Testis (tissue), 3 donors: ENCODE measurements around the gene PPM1K. TPM values are rescaled to one million over a fixed set of nuclear protein-coding genes. Genes with fewer than 3 reads are reported as not detected.

Source experiments
- DNase-seq: peaks from one replicate; pipeline ENCODE4 v3.0.0-alpha.2; 2019
- H3K27ac ChIP-seq, 2 donors: fragments of 200-600 bp; sonication (generic); one replicate each; pipeline ENCODE4 v1.5.1; 2019
- H3K27me3 ChIP-seq: fragments of 200-600 bp; sonication (generic); one replicate; pipeline ENCODE4 v1.5.1; 2019
- H3K36me3 ChIP-seq: fragments of 200-600 bp; sonication (generic); one replicate; pipeline ENCODE4 v1.5.1; 2017; ENCODE audit warnings: low read depth; ENCODE audit errors: missing control alignments
- H3K4me1 ChIP-seq: fragments of 200-600 bp; sonication (generic); one replicate; pipeline ENCODE4 v1.5.1; 2019
- H3K4me3 ChIP-seq, 2 donors: fragments of 200-600 bp; sonication (generic); one replicate each; pipeline ENCODE4 v1.5.1; 2017 to 2019
- H3K9me3 ChIP-seq: fragments of 200-600 bp; sonication (generic); one replicate; pipeline ENCODE4 v1.5.1; 2017
- POLR2A ChIP-seq: fragments of 450-650 bp; IDR thresholded peaks from one replicate; pipeline ENCODE4 v1.6.1; 2017; ENCODE audit warnings: antibody characterized with exemption, mild to moderate bottlenecking, moderate library complexity
- WGBS, 2 donors: methylation state at CpG; one replicate each; pipeline ENCODE4 v1.1.5; 2018; 5-methylcytosine and 5-hydroxymethylcytosine counted together
- intact Hi-C: fragments of 100-400 bp; cut with DNase I; formaldehyde crosslinking; loops from one replicate; pipeline ENCODE4 v1.15.1; 2023; ENCODE audit warnings: low total_unique reads
- polyA plus RNA-seq: library from polyadenylated mRNA; stranded (reverse); fragments of 350-450 nt; fragmentation: Illumina TruSeq; extraction: RNeasy Lipid Tissue Mini Kit (QIAGEN cat#74804); gene quantifications from one replicate; pipeline ENCODE4 v1.2.3, GENCODE V29; 2014; ENCODE audit warnings: low read depth, low replicate concordance; ENCODE audit not compliant: insufficient read depth
- total RNA-seq, 2 donors: library from RNA; depleted of rRNA; stranded (reverse); fragments of >200 nt; gene quantifications; one replicate each; pipeline ENCODE4 v1.2.3, GENCODE V29; 2016
- TF ChIP-seq, protein P1 (sequence below), 3 experiments: fragments of 450-650 bp in 2 of 3; fragments of 200-600 bp in 1 of 3; sonication (generic) in 1 of 3; IDR thresholded peaks; one replicate each; pipeline ENCODE4 v1.5.1; 2016 to 2019; ENCODE audit warnings: antibody characterized with exemption in 3 of 3, mild to moderate bottlenecking in 2 of 3, moderate library complexity in 1 of 3

PPM1K gene
- total and polyA plus RNA-seq, 3 donors from 2014 or later, result 40.6 to 104 (median 76.5) TPM

GRCh38 chr4:88240297-88240714 lies 44.1 kb downstream of the PPM1K start:
- intact Hi-C loops, result no loop called here
- TF ChIP-seq POLR2A, result no peak
- TF ChIP-seq, protein P1, sequence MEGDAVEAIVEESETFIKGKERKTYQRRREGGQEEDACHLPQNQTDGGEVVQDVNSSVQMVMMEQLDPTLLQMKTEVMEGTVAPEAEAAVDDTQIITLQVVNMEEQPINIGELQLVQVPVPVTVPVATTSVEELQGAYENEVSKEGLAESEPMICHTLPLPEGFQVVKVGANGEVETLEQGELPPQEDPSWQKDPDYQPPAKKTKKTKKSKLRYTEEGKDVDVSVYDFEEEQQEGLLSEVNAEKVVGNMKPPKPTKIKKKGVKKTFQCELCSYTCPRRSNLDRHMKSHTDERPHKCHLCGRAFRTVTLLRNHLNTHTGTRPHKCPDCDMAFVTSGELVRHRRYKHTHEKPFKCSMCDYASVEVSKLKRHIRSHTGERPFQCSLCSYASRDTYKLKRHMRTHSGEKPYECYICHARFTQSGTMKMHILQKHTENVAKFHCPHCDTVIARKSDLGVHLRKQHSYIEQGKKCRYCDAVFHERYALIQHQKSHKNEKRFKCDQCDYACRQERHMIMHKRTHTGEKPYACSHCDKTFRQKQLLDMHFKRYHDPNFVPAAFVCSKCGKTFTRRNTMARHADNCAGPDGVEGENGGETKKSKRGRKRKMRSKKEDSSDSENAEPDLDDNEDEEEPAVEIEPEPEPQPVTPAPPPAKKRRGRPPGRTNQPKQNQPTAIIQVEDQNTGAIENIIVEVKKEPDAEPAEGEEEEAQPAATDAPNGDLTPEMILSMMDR (IDR thresholded peaks at IDR 0.05), result no peak
- no peaks in the 10 kb centered on the region for H3K9me3 ChIP-seq
- no peak overlapping the region for H3K4me3 ChIP-seq
- WGBS, 2 donors, result 55 to 65% methylated on average over 1 of the region's 1 CpG
- no peaks in the 10 kb centered on the region for H3K4me1 ChIP-seq
- no peaks in the 10 kb centered on the region for H3K27me3 ChIP-seq
- H3K36me3 ChIP-seq, result no peaks in the 10 kb centered on the region
- no peak overlapping the region for H3K27ac ChIP-seq
- DNase-seq, result peak; percentile 56

- Histone ChIP-seq H3K27ac (peak overlapping the region; percentile 76 to 82), H3K9me3 (no peaks in the 10 kb centered on the region), H3K27me3 (no peaks in the 10 kb centered on the region), H3K4me3 (peak overlapping the region; percentile 32 to 40), H3K36me3 (no peaks in the 10 kb centered on the region), H3K4me1 (peaks cover 4% of the 10 kb centered on the region)
- intact Hi-C loops, result no loop called here
- TF ChIP-seq, protein P1 (IDR thresholded peaks at IDR 0.05), result no peak
- TF ChIP-seq POLR2A, result no peak
- whole genome bisulfite sequencing, 2 donors, result 4 to 9% methylated on average over 14 of the region's 14 CpGs
- DNase-seq, result peak; percentile 32
Measured at GRCh38 chr4:88230969-88231771, 53.2 kb downstream of the PPM1K start.

DNA sequence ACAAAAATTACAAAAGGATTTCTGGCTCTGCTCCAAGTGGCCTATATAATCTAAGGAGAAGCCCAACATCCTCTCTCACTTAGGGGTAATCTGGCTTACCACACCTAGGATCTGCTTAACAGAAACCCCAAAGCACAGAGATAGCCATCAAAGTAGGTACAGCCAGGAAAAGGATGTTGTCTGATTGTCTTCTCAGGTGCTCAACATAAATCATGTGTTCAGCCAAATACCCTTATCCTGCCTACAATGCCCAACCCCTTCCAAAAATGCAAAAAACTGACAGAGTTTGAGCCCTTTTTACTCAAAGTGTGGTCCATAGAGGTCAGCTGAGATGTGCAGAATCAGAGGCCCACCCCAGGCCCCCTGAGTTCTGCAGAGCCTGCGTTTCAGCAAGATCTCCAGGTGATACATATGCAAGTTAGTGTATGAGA lies 53.9 kb downstream of the PPM1K start:
- no peaks in the 10 kb centered on the region for H3K27me3 ChIP-seq
- 27 to 36% methylated on average over 1 of the region's 1 CpG for WGBS, 2 donors
- DNase-seq, result no peak
- H3K9me3 ChIP-seq, result no peaks in the 10 kb centered on the region
- intact Hi-C loops, result no loop called here
- TF ChIP-seq, protein P1 (IDR thresholded peaks at IDR 0.05), result no peak
- TF ChIP-seq POLR2A, result no peak
- no peaks in the 10 kb centered on the region for H3K36me3 ChIP-seq
- H3K27ac ChIP-seq, result peak overlapping the region; percentile 76 to 82
- peak overlapping the region in 1 of 2 donors; percentile 40 for H3K4me3 ChIP-seq
- peaks cover 4% of the 10 kb centered on the region for H3K4me1 ChIP-seq

DNA sequence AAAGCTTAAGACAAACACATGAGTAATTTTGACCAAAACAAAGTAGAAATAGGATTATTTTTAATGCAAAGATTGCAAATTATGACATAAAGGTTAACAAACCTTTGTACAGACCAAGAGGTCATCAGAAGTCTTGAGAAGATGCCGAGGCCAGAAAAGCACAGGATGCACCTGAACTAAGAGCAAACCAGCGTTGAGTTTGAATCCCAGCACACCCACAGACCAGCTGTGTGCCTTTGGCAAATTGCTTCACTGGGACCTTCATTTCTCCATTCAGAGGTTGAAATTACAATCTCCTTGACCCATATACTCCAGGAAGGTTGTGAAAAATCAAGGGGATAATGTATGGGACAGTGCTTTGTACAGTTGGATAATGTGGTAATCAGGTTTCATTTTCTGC lies 56.6 kb downstream of the PPM1K start:
- intact Hi-C loops, result no loop called here
- TF ChIP-seq POLR2A, result no peak
- TF ChIP-seq, protein P1 (IDR thresholded peaks at IDR 0.05), result no peak
- no peak overlapping the region for H3K4me3 ChIP-seq
- no peaks in the 10 kb centered on the region for H3K9me3 ChIP-seq
- 69 to 80% methylated on average over 2 of the region's 2 CpGs for WGBS, 2 donors
- H3K36me3 ChIP-seq, result no peaks in the 10 kb centered on the region
- DNase-seq, result no peak
- H3K27me3 ChIP-seq, result no peaks in the 10 kb centered on the region
- peaks cover 4% of the 10 kb centered on the region for H3K4me1 ChIP-seq
- no peak overlapping the region for H3K27ac ChIP-seq

DNA sequence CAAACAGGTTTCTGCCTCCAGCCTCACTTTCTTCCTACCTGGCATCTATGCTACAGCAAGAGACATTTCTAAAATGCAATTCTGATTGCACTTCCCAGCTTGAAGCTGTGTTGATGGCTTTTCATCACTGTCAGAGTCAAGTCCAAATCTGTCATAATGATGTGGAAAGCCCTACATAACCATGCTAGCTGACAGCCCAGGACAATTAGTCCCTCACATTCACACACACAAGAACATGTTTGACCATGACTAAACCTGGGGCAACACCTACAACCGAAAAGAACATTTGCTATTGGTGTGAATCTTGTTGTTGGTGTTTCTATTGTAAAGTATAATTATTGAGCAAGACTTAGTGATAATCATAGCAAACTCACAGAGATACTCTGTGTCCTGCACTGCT lies 58.2 kb downstream of the PPM1K start:
- 93 to 100% methylated on average over 1 of the region's 1 CpG for WGBS, 2 donors
- no peak for TF ChIP-seq POLR2A
- TF ChIP-seq, protein P1 (IDR thresholded peaks at IDR 0.05), result no peak
- Histone ChIP-seq H3K27ac (no peak overlapping the region), H3K27me3 (no peaks in the 10 kb centered on the region), H3K4me1 (peaks cover 4% of the 10 kb centered on the region), H3K9me3 (no peaks in the 10 kb centered on the region), H3K4me3 (no peak overlapping the region), H3K36me3 (no peaks in the 10 kb centered on the region)
- intact Hi-C loops, result no loop called here
- DNase-seq, result no peak
